Neural cell (in vitro differentiated cells): ENCODE measurements around the gene LNPEP. TPM values are rescaled to one million over a fixed set of nuclear protein-coding genes. Genes with fewer than 3 reads are reported as not detected.

Experiments used
- H2AFZ ChIP-seq: fragments of 200-600, 300-800 bp; sonication (generic), shearing (Covaris generic); 2 replicates; pipeline ENCODE4 v1.6.0; 2014; ENCODE audit warnings: low read depth, mild to moderate bottlenecking, antibody characterized with exemption, low read length, moderate library complexity
- H3F3A ChIP-seq: fragments of 200-600 bp; shearing (Covaris generic); 2 replicates; pipeline ENCODE4 v1.6.1; 2016; ENCODE audit warnings: mild to moderate bottlenecking, moderate library complexity, mixed read lengths, antibody characterized with exemption, low read length; ENCODE audit not compliant: insufficient read depth, poor library complexity, severe bottlenecking
- H3K27ac ChIP-seq: fragments of 200-600, 300-800 bp; sonication (generic), shearing (Covaris generic); 2 replicates; pipeline ENCODE4 v1.5.1; 2014; ENCODE audit warnings: mild to moderate bottlenecking, low read length, moderate library complexity
- H3K27me3 ChIP-seq: fragments of 300-800, 200-600 bp; sonication (generic), shearing (Covaris generic); 2 replicates; pipeline ENCODE4 v1.6.0; 2014; ENCODE audit warnings: mild to moderate bottlenecking, low read depth, low read length, moderate library complexity; ENCODE audit not compliant: insufficient read depth
- H3K36me3 ChIP-seq: fragments of 300-800, 200-600 bp; sonication (generic), shearing (Covaris generic); 2 replicates; pipeline ENCODE4 v1.5.1; 2014; ENCODE audit warnings: mild to moderate bottlenecking, antibody characterized with exemption, low read length, moderate library complexity; ENCODE audit not compliant: insufficient read depth
- H3K4me2 ChIP-seq: fragments of 300-800, 200-600 bp; sonication (generic), shearing (Covaris generic); 2 replicates; pipeline ENCODE4 v1.6.0; 2014; ENCODE audit warnings: mild to moderate bottlenecking, low read length
- H3K4me3 ChIP-seq: fragments of 300-800, 200-600 bp; sonication (generic), shearing (Covaris generic); 2 replicates; pipeline ENCODE4 v1.5.1; 2014; ENCODE audit warnings: mild to moderate bottlenecking, low read length, moderate library complexity
- H3K79me2 ChIP-seq: fragments of 200-600 bp; shearing (Covaris generic); replicated peaks from 2 replicates; pipeline ENCODE4 v1.6.0; 2014; ENCODE audit warnings: mild to moderate bottlenecking, low read length, moderate library complexity; ENCODE audit not compliant: insufficient read depth
- H3K9ac ChIP-seq: fragments of 300-800, 200-600 bp; sonication (generic), shearing (Covaris generic); 2 replicates; pipeline ENCODE4 v1.6.1; 2016; ENCODE audit warnings: mild to moderate bottlenecking, low read length, mixed read lengths
- H3K9me2 ChIP-seq: fragments of 200-600 bp; shearing (Covaris generic); 2 replicates; pipeline ENCODE4 v1.6.1; 2016; ENCODE audit warnings: mild to moderate bottlenecking, low read length, mixed read lengths; ENCODE audit not compliant: insufficient read depth
- H3K9me3 ChIP-seq: fragments of 200-600, 300-800 bp; sonication (generic), shearing (Covaris generic); 2 replicates; pipeline ENCODE4 v1.6.1; 2016; ENCODE audit warnings: mild to moderate bottlenecking, mixed run types, low read length, moderate library complexity, mixed read lengths
- H4K20me1 ChIP-seq: fragments of 200-600 bp; shearing (Covaris generic); 2 replicates; pipeline ENCODE4 v1.6.1; 2016; ENCODE audit warnings: mild to moderate bottlenecking, mixed run types; ENCODE audit not compliant: insufficient read depth
- EP300 ChIP-seq: fragments of 450-650 bp; conservative IDR thresholded peaks from 2 replicates; pipeline ENCODE4 v1.6.1; 2014; ENCODE audit warnings: antibody characterized with exemption, mild to moderate bottlenecking, moderate library complexity; ENCODE audit not compliant: poor library complexity, severe bottlenecking
- EZH2 ChIP-seq: fragments of 200-600, 300-800 bp; shearing (Covaris generic), sonication (generic); IDR thresholded peaks from 2 replicates; pipeline ENCODE4 v1.6.1; 2014; ENCODE audit warnings: antibody characterized with exemption, low read length, borderline replicate concordance, mild to moderate bottlenecking; ENCODE audit not compliant: insufficient read depth, poor library complexity, severe bottlenecking
- POLR2AphosphoS5 ChIP-seq: IDR thresholded peaks from 2 replicates; pipeline ENCODE4 v1.6.1; 2012
- RAD21 ChIP-seq: fragments of 450-650 bp; conservative IDR thresholded peaks from 2 replicates; pipeline ENCODE4 v1.6.1; 2014; ENCODE audit warnings: antibody characterized with exemption, mild to moderate bottlenecking, moderate library complexity
- TAF1 ChIP-seq: IDR thresholded peaks from 2 replicates; pipeline ENCODE4 v1.6.1; 2012; ENCODE audit warnings: low read depth
- polyA plus RNA-seq: library from polyadenylated mRNA; depleted of rRNA; stranded (reverse); fragments of >200 nt; gene quantifications from 2 replicates; pipeline ENCODE4 v1.2.3, GENCODE V29; 2014
- TF ChIP-seq, protein P1 (sequence below): fragments of 450-650 bp; IDR thresholded peaks from 2 replicates; pipeline ENCODE4 v1.5.1; 2014; ENCODE audit warnings: antibody characterized with exemption, mild to moderate bottlenecking, moderate library complexity; ENCODE audit not compliant: poor library complexity, severe bottlenecking
- TF ChIP-seq, protein P2 (sequence below): IDR thresholded peaks from 2 replicates; pipeline ENCODE4 v1.6.1; 2012; ENCODE audit warnings: borderline replicate concordance

Gene LNPEP
- polyA plus RNA-seq, 1 donor from 2014 or later = 25.6 TPM

DNA sequence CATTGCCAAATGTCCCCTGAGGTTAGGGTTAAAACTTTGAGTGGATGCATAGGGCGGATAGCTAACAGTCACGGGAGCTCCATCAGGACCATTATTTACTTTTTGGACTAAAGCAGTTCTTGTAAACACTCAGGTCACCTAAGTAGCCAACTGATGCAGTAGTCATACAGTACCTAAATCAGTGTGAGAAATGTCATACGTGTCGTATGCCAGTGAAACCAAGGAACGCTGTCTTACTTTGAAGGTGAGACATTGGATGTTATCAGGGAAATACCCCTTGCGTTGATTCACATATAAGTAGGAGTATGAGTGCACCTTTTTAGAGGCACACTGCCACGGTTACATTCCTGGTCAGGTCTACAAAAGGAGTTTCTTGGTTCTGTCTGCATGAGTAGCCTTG is 101.9 kb downstream of the LNPEP start:
- no peak for TF ChIP-seq POLR2AphosphoS5
- TF ChIP-seq, protein P1, sequence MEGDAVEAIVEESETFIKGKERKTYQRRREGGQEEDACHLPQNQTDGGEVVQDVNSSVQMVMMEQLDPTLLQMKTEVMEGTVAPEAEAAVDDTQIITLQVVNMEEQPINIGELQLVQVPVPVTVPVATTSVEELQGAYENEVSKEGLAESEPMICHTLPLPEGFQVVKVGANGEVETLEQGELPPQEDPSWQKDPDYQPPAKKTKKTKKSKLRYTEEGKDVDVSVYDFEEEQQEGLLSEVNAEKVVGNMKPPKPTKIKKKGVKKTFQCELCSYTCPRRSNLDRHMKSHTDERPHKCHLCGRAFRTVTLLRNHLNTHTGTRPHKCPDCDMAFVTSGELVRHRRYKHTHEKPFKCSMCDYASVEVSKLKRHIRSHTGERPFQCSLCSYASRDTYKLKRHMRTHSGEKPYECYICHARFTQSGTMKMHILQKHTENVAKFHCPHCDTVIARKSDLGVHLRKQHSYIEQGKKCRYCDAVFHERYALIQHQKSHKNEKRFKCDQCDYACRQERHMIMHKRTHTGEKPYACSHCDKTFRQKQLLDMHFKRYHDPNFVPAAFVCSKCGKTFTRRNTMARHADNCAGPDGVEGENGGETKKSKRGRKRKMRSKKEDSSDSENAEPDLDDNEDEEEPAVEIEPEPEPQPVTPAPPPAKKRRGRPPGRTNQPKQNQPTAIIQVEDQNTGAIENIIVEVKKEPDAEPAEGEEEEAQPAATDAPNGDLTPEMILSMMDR = no peak
- no peaks in the 10 kb centered on the region for H4K20me1 ChIP-seq
- no peaks in the 10 kb centered on the region for H3F3A ChIP-seq
- H2AFZ ChIP-seq = no peak overlapping the region
- no peak overlapping the region for H3K9ac ChIP-seq
- H3K4me3 ChIP-seq = no peak overlapping the region
- no peak overlapping the region for H3K27ac ChIP-seq
- no peaks in the 10 kb centered on the region for H3K36me3 ChIP-seq
- no peak overlapping the region for H3K4me2 ChIP-seq
- H3K9me3 ChIP-seq = no peaks in the 10 kb centered on the region
- no peaks in the 10 kb centered on the region for H3K9me2 ChIP-seq
- H3K79me2 ChIP-seq = no peaks in the 10 kb centered on the region
- H3K27me3 ChIP-seq = no peaks in the 10 kb centered on the region

DNA sequence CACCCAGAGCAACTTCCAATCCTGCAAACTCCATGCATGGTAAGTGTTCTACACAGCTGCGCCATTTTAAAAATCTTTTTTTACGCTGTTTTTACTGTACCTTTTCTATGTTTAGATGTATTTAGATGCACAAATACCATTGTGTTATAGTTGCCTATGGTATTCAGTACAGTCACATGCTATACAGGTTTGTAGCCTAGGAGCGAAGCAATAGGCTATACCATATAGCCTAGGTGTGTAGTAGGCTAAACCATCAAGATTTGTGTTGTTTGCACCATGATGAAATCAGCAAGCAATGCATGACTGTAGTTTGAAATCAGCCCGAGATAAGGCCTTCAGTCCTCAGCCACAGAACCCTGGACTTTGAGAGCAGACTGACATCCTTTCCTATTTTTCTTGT is 105.4 kb downstream of the LNPEP start:
- no peaks in the 10 kb centered on the region for H3K9me3 ChIP-seq
- no peak for TF ChIP-seq RAD21
- H3K27me3 ChIP-seq = no peaks in the 10 kb centered on the region
- H4K20me1 ChIP-seq = no peaks in the 10 kb centered on the region
- no peak overlapping the region for H2AFZ ChIP-seq
- H3K27ac ChIP-seq = no peak overlapping the region
- no peak overlapping the region for H3K4me2 ChIP-seq
- H3K36me3 ChIP-seq = no peaks in the 10 kb centered on the region
- H3F3A ChIP-seq = no peaks in the 10 kb centered on the region
- H3K9ac ChIP-seq = no peak overlapping the region
- H3K79me2 ChIP-seq = no peaks in the 10 kb centered on the region
- H3K4me3 ChIP-seq = no peak overlapping the region
- no peaks in the 10 kb centered on the region for H3K9me2 ChIP-seq

DNA sequence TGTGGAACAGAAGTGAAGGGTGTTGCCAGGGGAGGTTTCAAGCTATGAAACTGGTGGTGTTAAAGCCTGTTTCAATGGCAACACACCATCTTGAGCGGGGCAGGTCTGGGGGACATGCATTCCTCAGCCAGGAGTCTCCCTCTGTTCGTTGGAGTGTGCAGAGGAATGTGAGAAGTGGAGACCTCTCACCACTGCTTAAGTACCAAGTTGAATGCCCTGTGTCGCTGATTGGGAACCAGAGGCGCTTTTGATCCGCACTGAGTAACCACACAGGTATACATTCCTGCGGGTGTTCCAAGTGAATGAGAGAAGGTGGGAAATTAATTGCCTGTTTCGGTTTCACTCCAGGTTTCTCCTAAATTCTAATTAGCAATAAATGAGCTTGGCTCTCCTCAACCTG is 107.1 kb downstream of the LNPEP start:
- TF ChIP-seq POLR2AphosphoS5 = no peak
- TF ChIP-seq, protein P2, sequence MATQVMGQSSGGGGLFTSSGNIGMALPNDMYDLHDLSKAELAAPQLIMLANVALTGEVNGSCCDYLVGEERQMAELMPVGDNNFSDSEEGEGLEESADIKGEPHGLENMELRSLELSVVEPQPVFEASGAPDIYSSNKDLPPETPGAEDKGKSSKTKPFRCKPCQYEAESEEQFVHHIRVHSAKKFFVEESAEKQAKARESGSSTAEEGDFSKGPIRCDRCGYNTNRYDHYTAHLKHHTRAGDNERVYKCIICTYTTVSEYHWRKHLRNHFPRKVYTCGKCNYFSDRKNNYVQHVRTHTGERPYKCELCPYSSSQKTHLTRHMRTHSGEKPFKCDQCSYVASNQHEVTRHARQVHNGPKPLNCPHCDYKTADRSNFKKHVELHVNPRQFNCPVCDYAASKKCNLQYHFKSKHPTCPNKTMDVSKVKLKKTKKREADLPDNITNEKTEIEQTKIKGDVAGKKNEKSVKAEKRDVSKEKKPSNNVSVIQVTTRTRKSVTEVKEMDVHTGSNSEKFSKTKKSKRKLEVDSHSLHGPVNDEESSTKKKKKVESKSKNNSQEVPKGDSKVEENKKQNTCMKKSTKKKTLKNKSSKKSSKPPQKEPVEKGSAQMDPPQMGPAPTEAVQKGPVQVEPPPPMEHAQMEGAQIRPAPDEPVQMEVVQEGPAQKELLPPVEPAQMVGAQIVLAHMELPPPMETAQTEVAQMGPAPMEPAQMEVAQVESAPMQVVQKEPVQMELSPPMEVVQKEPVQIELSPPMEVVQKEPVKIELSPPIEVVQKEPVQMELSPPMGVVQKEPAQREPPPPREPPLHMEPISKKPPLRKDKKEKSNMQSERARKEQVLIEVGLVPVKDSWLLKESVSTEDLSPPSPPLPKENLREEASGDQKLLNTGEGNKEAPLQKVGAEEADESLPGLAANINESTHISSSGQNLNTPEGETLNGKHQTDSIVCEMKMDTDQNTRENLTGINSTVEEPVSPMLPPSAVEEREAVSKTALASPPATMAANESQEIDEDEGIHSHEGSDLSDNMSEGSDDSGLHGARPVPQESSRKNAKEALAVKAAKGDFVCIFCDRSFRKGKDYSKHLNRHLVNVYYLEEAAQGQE = no peak
- Histone ChIP-seq H3K9me2 (no peaks in the 10 kb centered on the region), H3K9ac (no peak overlapping the region), H3K4me2 (no peak overlapping the region), H4K20me1 (no peaks in the 10 kb centered on the region), H3K4me3 (no peak overlapping the region), H3K36me3 (no peaks in the 10 kb centered on the region), H3K79me2 (no peaks in the 10 kb centered on the region), H3K9me3 (no peaks in the 10 kb centered on the region), H2AFZ (no peak overlapping the region), H3K27me3 (no peaks in the 10 kb centered on the region), H3F3A (no peaks in the 10 kb centered on the region), H3K27ac (no peak overlapping the region)

DNA sequence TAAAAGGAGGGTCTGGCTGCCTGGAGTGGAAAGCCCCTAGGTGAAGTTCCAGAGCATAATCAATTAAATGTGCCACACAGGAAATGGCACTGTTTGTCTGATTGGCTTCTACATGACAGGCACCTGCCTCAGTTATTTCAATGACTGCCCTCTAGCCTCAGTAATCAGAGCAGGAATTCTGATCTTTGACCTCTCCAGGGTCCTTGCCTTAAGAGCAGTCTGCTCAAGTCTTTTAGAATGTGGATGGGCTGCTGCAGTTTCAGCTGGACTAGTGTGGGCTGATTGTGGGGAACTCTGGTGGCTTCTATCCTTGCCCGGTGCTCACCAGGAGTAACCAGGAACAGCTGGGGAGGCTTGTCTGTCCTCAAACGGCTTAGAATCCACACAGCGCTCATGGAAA is 107.6 kb downstream of the LNPEP start:
- TF ChIP-seq EP300 (no peak), RAD21 (no peak), EZH2 (no peak), POLR2AphosphoS5 (no peak), TAF1 (no peak)
- TF ChIP-seq, protein P2 = no peak
- H3K4me2 ChIP-seq = no peak overlapping the region
- H3K27ac ChIP-seq = no peak overlapping the region
- no peaks in the 10 kb centered on the region for H3K36me3 ChIP-seq
- no peaks in the 10 kb centered on the region for H4K20me1 ChIP-seq
- H3K9ac ChIP-seq = no peak overlapping the region
- H3K79me2 ChIP-seq = no peaks in the 10 kb centered on the region
- no peaks in the 10 kb centered on the region for H3K9me2 ChIP-seq
- no peaks in the 10 kb centered on the region for H3K27me3 ChIP-seq
- H3K4me3 ChIP-seq = no peak overlapping the region
- H3K9me3 ChIP-seq = no peaks in the 10 kb centered on the region
- H3F3A ChIP-seq = no peaks in the 10 kb centered on the region
- no peak overlapping the region for H2AFZ ChIP-seq
